HEK293 (cell line): ENCODE data around the gene PPM1J.

ENCODE experiments used
- BCL11A ChIP-seq: fragments of 450-650 bp; formaldehyde crosslinking; IDR thresholded peaks from 2 replicates; pipeline ENCODE4 v1.5.1; 2016; ENCODE audit warnings: low read depth, missing biosample characterization, missing genetic modification characterization
- HOXA7 ChIP-seq: sonication (generic); formaldehyde crosslinking; IDR thresholded peaks from 2 replicates; pipeline ENCODE4 v1.8.1; 2022; ENCODE audit warnings: missing genetic modification reagents, borderline replicate concordance
- HOXC10 ChIP-seq: sonication (generic); formaldehyde crosslinking; IDR thresholded peaks from 2 replicates; pipeline ENCODE4 v1.8.1; 2023; ENCODE audit warnings: mild to moderate bottlenecking, missing genetic modification reagents
- KLF10 ChIP-seq: fragments of 450-650 bp; IDR thresholded peaks from 2 replicates; pipeline ENCODE4 v1.5.1; 2018; ENCODE audit warnings: missing biosample characterization, mild to moderate bottlenecking, missing genetic modification characterization
- RBAK ChIP-seq: fragments of 450-650 bp; formaldehyde crosslinking; IDR thresholded peaks from 2 replicates; pipeline ENCODE4 v1.5.1; 2016; ENCODE audit warnings: missing biosample characterization, missing genetic modification characterization
- SCRT1 ChIP-seq: fragments of 450-650 bp; formaldehyde crosslinking; IDR thresholded peaks from 2 replicates; pipeline ENCODE4 v1.5.1; 2016; ENCODE audit warnings: missing biosample characterization, missing genetic modification characterization, borderline replicate concordance
- ZBTB20 ChIP-seq: fragments of 450-650 bp; formaldehyde crosslinking; IDR thresholded peaks from 2 replicates; pipeline ENCODE4 v1.5.1; 2016; ENCODE audit warnings: missing biosample characterization, missing genetic modification characterization
- ZFHX2 ChIP-seq: fragments of 450-650 bp; formaldehyde crosslinking; conservative IDR thresholded peaks from 2 replicates; pipeline ENCODE4 v1.5.1; 2016; ENCODE audit warnings: missing biosample characterization, missing genetic modification characterization
- ZNF112 ChIP-seq: fragments of 450-650 bp; formaldehyde crosslinking; IDR thresholded peaks from 2 replicates; pipeline ENCODE4 v1.5.0; 2017; ENCODE audit warnings: missing biosample characterization, missing genetic modification characterization
- ZNF157 ChIP-seq: fragments of 450-650 bp; formaldehyde crosslinking; IDR thresholded peaks from 2 replicates; pipeline ENCODE4 v1.5.1; 2016; ENCODE audit warnings: missing biosample characterization, missing genetic modification characterization
- ZNF169 ChIP-seq: fragments of 450-650 bp; formaldehyde crosslinking; IDR thresholded peaks from 2 replicates; pipeline ENCODE4 v1.5.1; 2016; ENCODE audit warnings: missing biosample characterization, missing genetic modification characterization
- ZNF175 ChIP-seq: fragments of 450-650 bp; formaldehyde crosslinking; IDR thresholded peaks from 2 replicates; pipeline ENCODE4 v1.5.1; 2016; ENCODE audit warnings: missing biosample characterization, missing genetic modification characterization
- ZNF211 ChIP-seq: fragments of 450-650 bp; formaldehyde crosslinking; IDR thresholded peaks from 2 replicates; pipeline ENCODE4 v1.5.1; 2016; ENCODE audit warnings: low read depth, missing biosample characterization, missing genetic modification characterization
- ZNF221 ChIP-seq: fragments of 450-650 bp; formaldehyde crosslinking; IDR thresholded peaks from 2 replicates; pipeline ENCODE4 v1.5.1; 2017; ENCODE audit warnings: missing biosample characterization, missing genetic modification characterization, borderline replicate concordance
- ZNF23 ChIP-seq: fragments of 450-650 bp; formaldehyde crosslinking; IDR thresholded peaks from 2 replicates; pipeline ENCODE4 v1.5.1; 2016; ENCODE audit warnings: missing biosample characterization, missing genetic modification characterization, borderline replicate concordance
- ZNF24 ChIP-seq: fragments of 450-650 bp; formaldehyde crosslinking; IDR thresholded peaks from 2 replicates; pipeline ENCODE4 v1.5.1; 2016; ENCODE audit warnings: missing biosample characterization, missing genetic modification characterization
- ZNF341 ChIP-seq: fragments of 450-650 bp; formaldehyde crosslinking; IDR thresholded peaks from 2 replicates; pipeline ENCODE4; 2016; ENCODE audit warnings: low read depth, missing biosample characterization, missing genetic modification characterization
- ZNF404 ChIP-seq: fragments of 450-650 bp; formaldehyde crosslinking; IDR thresholded peaks from 2 replicates; pipeline ENCODE4 v1.5.1; 2017; ENCODE audit warnings: missing biosample characterization, missing genetic modification characterization
- ZNF473 ChIP-seq: fragments of 450-650 bp; formaldehyde crosslinking; IDR thresholded peaks from 2 replicates; pipeline ENCODE4 v1.5.1; 2017; ENCODE audit warnings: missing biosample characterization, missing genetic modification characterization
- ZNF48 ChIP-seq: fragments of 450-650 bp; formaldehyde crosslinking; IDR thresholded peaks from 2 replicates; pipeline ENCODE4 v1.5.1; 2016; ENCODE audit warnings: missing biosample characterization, missing genetic modification characterization
- ZNF501 ChIP-seq: fragments of 450-650 bp; formaldehyde crosslinking; IDR thresholded peaks from 2 replicates; pipeline ENCODE4 v1.5.1; 2016; ENCODE audit warnings: missing biosample characterization, missing genetic modification characterization
- ZNF549 ChIP-seq: fragments of 450-650 bp; IDR thresholded peaks from 2 replicates; pipeline ENCODE4 v1.5.1; 2018; ENCODE audit warnings: missing biosample characterization, missing genetic modification characterization, mild to moderate bottlenecking, inconsistent platforms, moderate library complexity
- ZNF558 ChIP-seq: fragments of 450-650 bp; formaldehyde crosslinking; IDR thresholded peaks from 2 replicates; pipeline ENCODE4 v1.5.1; 2016; ENCODE audit warnings: missing biosample characterization, missing genetic modification characterization
- ZNF596 ChIP-seq: fragments of 450-650 bp; IDR thresholded peaks from 2 replicates; pipeline ENCODE4 v1.5.0; 2018; ENCODE audit warnings: missing biosample characterization, mild to moderate bottlenecking, missing genetic modification characterization, moderate library complexity
- ZNF747 ChIP-seq: fragments of 450-650 bp; formaldehyde crosslinking; IDR thresholded peaks from 2 replicates; pipeline ENCODE4 v1.5.1; 2016; ENCODE audit warnings: missing biosample characterization, missing genetic modification characterization
- ZSCAN16 ChIP-seq: fragments of 450-650 bp; formaldehyde crosslinking; IDR thresholded peaks from 2 replicates; pipeline ENCODE4 v1.5.1; 2016; ENCODE audit warnings: missing biosample characterization, missing genetic modification characterization
- TF ChIP-seq, protein P1 (sequence below): fragments of 450-650 bp; formaldehyde crosslinking; conservative IDR thresholded peaks from 2 replicates; pipeline ENCODE4 v1.5.1; 2016; ENCODE audit warnings: low read depth, missing biosample characterization, missing genetic modification characterization
- TF ChIP-seq, protein P2 (sequence below): fragments of 450-650 bp; formaldehyde crosslinking; IDR thresholded peaks from 2 replicates; pipeline ENCODE4; 2016; ENCODE audit warnings: missing biosample characterization, missing genetic modification characterization
- TF ChIP-seq, protein P3 (sequence below): fragments of 450-650 bp; formaldehyde crosslinking; IDR thresholded peaks from 2 replicates; pipeline ENCODE4 v1.5.1; 2016; ENCODE audit warnings: missing biosample characterization, missing genetic modification characterization, borderline replicate concordance
- TF ChIP-seq, protein P4 (sequence below): IDR thresholded peaks from 2 replicates; pipeline ENCODE4 v1.6.1; 2011; ENCODE audit warnings: mild to moderate bottlenecking, low read depth, low read length, borderline replicate concordance
- TF ChIP-seq, protein P5 (sequence below): fragments of 450-650 bp; formaldehyde crosslinking; IDR thresholded peaks from 2 replicates; pipeline ENCODE4 v1.5.1; 2016; ENCODE audit warnings: missing biosample characterization, missing genetic modification characterization

The PPM1J gene

DNA sequence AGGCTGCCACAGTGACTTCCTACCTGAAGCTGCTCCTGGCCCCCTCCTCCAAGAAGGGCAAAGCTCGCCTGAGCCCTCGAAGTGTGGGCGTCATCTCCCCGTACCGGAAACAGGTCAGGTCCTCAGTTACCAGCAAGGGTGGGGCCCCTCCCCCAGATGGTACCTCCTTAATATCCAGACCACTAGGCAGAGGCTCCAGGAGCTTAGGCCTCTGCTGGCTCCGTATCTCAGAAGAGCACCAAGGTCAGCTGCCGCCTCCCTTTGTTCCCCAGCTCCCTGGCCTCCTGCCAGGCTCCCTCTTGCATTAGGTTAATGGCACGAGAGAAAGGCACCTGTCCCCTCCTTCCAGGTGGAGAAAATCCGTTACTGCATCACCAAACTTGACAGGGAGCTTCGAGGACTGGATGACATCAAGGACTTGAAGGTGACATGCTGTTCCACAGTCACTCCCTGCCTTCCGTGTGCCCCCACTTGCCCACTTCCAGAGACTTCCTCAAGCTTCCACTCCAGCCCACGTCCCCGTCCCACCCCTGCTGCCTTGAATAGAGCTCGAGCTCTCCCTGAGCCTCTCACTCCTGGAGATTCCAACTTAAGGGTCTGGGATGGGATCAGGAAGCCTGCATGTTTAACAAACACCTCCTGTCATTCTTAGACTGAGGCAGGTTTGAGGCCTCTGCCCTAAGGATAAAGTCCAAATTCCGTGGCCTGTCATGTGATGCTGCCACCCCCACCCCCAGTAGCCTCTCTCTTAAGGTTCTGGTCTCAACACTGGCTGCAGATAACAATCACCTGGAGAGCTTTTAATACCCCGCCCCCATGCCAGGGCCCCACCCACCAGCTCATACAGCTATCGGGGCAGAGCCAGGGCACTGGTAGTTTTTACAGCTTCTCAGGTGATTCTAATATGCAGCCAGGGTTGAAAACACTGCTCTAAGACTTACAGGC is 16.5 kb downstream of the PPM1J start (continued):
- TF ChIP-seq ZNF404: no peak
- TF ChIP-seq ZNF48 (tag by site-specific recombination): no peak
- TF ChIP-seq ZNF341 (tag by site-specific recombination): peak; percentile 85
- no peak for TF ChIP-seq ZNF221 (tag by site-specific recombination)
- TF ChIP-seq ZNF558 (tag by site-specific recombination): no peak
- peak; percentile 50; the same call in 1 of the 2 replicates for TF ChIP-seq ZBTB20 (tag by site-specific recombination)
- TF ChIP-seq KLF10 (tag by site-specific recombination): no peak
- TF ChIP-seq RBAK (tag by site-specific recombination): no peak
- TF ChIP-seq ZNF23 (tag by site-specific recombination): no peak
- no peak for TF ChIP-seq SCRT1 (tag by site-specific recombination)
- no peak for TF ChIP-seq ZNF596 (tag by site-specific recombination)
- no peak for TF ChIP-seq ZNF169 (tag by site-specific recombination)
- TF ChIP-seq ZNF24 (tag by site-specific recombination): no peak
- no peak for TF ChIP-seq ZNF747 (tag by site-specific recombination)
- TF ChIP-seq HOXA7 (CRISPR knock-in tag): no peak
- TF ChIP-seq BCL11A (tag by site-specific recombination): no peak
- TF ChIP-seq, protein P1, sequence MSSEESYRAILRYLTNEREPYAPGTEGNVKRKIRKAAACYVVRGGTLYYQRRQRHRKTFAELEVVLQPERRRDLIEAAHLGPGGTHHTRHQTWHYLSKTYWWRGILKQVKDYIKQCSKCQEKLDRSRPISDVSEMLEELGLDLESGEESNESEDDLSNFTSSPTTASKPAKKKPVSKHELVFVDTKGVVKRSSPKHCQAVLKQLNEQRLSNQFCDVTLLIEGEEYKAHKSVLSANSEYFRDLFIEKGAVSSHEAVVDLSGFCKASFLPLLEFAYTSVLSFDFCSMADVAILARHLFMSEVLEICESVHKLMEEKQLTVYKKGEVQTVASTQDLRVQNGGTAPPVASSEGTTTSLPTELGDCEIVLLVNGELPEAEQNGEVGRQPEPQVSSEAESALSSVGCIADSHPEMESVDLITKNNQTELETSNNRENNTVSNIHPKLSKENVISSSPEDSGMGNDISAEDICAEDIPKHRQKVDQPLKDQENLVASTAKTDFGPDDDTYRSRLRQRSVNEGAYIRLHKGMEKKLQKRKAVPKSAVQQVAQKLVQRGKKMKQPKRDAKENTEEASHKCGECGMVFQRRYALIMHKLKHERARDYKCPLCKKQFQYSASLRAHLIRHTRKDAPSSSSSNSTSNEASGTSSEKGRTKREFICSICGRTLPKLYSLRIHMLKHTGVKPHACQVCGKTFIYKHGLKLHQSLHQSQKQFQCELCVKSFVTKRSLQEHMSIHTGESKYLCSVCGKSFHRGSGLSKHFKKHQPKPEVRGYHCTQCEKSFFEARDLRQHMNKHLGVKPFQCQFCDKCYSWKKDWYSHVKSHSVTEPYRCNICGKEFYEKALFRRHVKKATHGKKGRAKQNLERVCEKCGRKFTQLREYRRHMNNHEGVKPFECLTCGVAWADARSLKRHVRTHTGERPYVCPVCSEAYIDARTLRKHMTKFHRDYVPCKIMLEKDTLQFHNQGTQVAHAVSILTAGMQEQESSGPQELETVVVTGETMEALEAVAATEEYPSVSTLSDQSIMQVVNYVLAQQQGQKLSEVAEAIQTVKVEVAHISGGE (tag by site-specific recombination): no peak
- no peak for TF ChIP-seq ZSCAN16 (tag by site-specific recombination)
- peak; percentile 45; the same call in 1 of the 2 replicates for TF ChIP-seq ZFHX2
- no peak for TF ChIP-seq HOXC10 (CRISPR knock-in tag)
- no peak for TF ChIP-seq ZNF157 (tag by site-specific recombination)
- TF ChIP-seq, protein P2, sequence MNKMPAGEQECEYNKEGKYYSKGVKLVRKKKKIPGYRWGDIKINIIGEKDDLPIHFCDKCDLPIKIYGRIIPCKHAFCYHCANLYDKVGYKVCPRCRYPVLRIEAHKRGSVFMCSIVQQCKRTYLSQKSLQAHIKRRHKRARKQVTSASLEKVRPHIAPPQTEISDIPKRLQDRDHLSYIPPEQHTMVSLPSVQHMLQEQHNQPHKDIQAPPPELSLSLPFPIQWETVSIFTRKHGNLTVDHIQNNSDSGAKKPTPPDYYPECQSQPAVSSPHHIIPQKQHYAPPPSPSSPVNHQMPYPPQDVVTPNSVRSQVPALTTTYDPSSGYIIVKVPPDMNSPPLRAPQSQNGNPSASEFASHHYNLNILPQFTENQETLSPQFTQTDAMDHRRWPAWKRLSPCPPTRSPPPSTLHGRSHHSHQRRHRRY (tag by site-specific recombination): no peak
- TF ChIP-seq, protein P3, sequence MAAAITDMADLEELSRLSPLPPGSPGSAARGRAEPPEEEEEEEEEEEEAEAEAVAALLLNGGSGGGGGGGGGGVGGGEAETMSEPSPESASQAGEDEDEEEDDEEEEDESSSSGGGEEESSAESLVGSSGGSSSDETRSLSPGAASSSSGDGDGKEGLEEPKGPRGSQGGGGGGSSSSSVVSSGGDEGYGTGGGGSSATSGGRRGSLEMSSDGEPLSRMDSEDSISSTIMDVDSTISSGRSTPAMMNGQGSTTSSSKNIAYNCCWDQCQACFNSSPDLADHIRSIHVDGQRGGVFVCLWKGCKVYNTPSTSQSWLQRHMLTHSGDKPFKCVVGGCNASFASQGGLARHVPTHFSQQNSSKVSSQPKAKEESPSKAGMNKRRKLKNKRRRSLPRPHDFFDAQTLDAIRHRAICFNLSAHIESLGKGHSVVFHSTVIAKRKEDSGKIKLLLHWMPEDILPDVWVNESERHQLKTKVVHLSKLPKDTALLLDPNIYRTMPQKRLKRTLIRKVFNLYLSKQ (tag by site-specific recombination): no peak
- no peak for TF ChIP-seq ZNF501
- no peak for TF ChIP-seq ZNF549 (tag by site-specific recombination)
- no peak for TF ChIP-seq ZNF211 (tag by site-specific recombination)
- TF ChIP-seq ZNF473 (tag by site-specific recombination): no peak
- TF ChIP-seq, protein P4, sequence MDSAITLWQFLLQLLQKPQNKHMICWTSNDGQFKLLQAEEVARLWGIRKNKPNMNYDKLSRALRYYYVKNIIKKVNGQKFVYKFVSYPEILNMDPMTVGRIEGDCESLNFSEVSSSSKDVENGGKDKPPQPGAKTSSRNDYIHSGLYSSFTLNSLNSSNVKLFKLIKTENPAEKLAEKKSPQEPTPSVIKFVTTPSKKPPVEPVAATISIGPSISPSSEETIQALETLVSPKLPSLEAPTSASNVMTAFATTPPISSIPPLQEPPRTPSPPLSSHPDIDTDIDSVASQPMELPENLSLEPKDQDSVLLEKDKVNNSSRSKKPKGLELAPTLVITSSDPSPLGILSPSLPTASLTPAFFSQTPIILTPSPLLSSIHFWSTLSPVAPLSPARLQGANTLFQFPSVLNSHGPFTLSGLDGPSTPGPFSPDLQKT: no peak
- no peak for TF ChIP-seq ZNF112 (tag by site-specific recombination)
- TF ChIP-seq, protein P5, sequence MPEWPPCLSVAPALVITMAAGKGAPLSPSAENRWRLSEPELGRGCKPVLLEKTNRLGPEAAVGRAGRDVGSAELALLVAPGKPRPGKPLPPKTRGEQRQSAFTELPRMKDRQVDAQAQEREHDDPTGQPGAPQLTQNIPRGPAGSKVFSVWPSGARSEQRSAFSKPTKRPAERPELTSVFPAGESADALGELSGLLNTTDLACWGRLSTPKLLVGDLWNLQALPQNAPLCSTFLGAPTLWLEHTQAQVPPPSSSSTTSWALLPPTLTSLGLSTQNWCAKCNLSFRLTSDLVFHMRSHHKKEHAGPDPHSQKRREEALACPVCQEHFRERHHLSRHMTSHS (tag by site-specific recombination): no peak
- TF ChIP-seq ZNF175 (tag by site-specific recombination): no peak
